ENCODE results near the gene TYMP. TPM values are rescaled to one million over a fixed set of nuclear protein-coding genes. Genes with fewer than 3 reads are reported as not detected.

The TYMP gene
- total RNA-seq (2.1 and 2.4 TPM in 2 replicates), polyA plus RNA-seq (2.0 and 2.9 TPM in 2 replicates), polyA minus RNA-seq (0.49 and 1.00 TPM in 2 replicates), Bru-seq, nascent RNA (percentile 20 among the genes with signal in this experiment), BruChase-seq, experiment 1, labeled RNA remaining after a 6-hour chase (percentile 25 among the genes with signal in this experiment), BruChase-seq, experiment 2, labeled RNA remaining after a 2-hour chase (percentile 20 among the genes with signal in this experiment)
- 0.96 and 1.5 TPM in 2 replicates for polyA plus RNA-seq (2011; cell fraction: cytosol; rRNA removed)
- 2.6 and 2.7 TPM in 2 replicates for polyA plus RNA-seq (2011; cell fraction: nucleus; rRNA removed)
- 1.3 and 5.0 TPM in 2 replicates for polyA plus RNA-seq (2012)
- polyA minus RNA-seq (2011; cell fraction: cytosol; rRNA and poly(A)+ RNA removed) = 3.4 TPM
- 0.58 TPM in 2 replicates for polyA minus RNA-seq (2011; cell fraction: nucleus; rRNA and poly(A)+ RNA removed)
- long read RNA-seq, partial matches to known transcripts = 14 of 21 reads
- long read RNA-seq, other reads (novel, unspliced or antisense) = 5 of 21 reads

- TF ChIP-seq MYC (IDR thresholded peaks at IDR 0.05; ENCODE audit: low read depth, low read length) (no peak), EZH2 (IDR thresholded peaks at IDR 0.05; ENCODE audit: borderline replicate concordance, low read depth, low read length, severe bottlenecking) (no peak), CTCF (IDR thresholded peaks at IDR 0.05; ENCODE audit: extremely low read depth in 1 of 2, insufficient read depth in 1 of 2, low read depth in 1 of 2, low read length in 2 of 2) (no peak), POLR2AphosphoS5 (IDR thresholded peaks at IDR 0.05; ENCODE audit: insufficient read depth, low read depth, low read length) (no peak)
- H3K4me2 ChIP-seq (ENCODE audit: insufficient read depth, low read length) = peak within 1 kb of the TSS; percentile 72
- H3K9ac ChIP-seq (replicated peaks; ENCODE audit: extremely low read depth, insufficient read depth, low read length) = no peak within 1 kb of the TSS
- FAIRE-seq (no peak), DNase-seq (ENCODE audit: low read depth, low spot score) (no peak)
- no peaks in the 10 kb centered on the region for H3K9me1 ChIP-seq (replicated peaks; ENCODE audit: control insufficient read depth, extremely low read depth, insufficient read depth, low read length)
- H3K9me3 ChIP-seq (replicated peaks; ENCODE audit: control insufficient read depth, insufficient read depth, low read length) = no peaks in the 10 kb centered on the region
- H3K36me3 ChIP-seq (ENCODE audit: control insufficient read depth in 2 of 2, extremely low read depth in 1 of 2, insufficient read depth in 2 of 2, low read length in 2 of 2) = no peaks in the 10 kb centered on the region
- peak within 1 kb of the TSS in 1 of 3 experiments; percentile 14 for H3K4me3 ChIP-seq (replicated peaks in 1 of 3; ENCODE audit: insufficient read depth in 1 of 3, low read depth in 1 of 3, low read length in 3 of 3)
- peaks cover 23% of the 10 kb centered on the region for H3K4me1 ChIP-seq (ENCODE audit: control insufficient read depth, extremely low read depth, insufficient read depth, low read length)
- intact Hi-C loops (cut with micrococcal nuclease) (no loop called here), dilution Hi-C loops (cut with MboI; ENCODE audit: extremely low pct_ligation_motif_present, low sequenced_read_pairs) (no loop called here)
- H3K27ac ChIP-seq (ENCODE audit: insufficient read depth, low read depth, low read length) = no peak within 1 kb of the TSS
- BruUV-seq (replicated peaks) = no TSS peak
- H3K79me2 ChIP-seq (ENCODE audit: control insufficient read depth, insufficient read depth, low read length) = no peaks in the 10 kb centered on the region
- H4K20me1 ChIP-seq (replicated peaks; ENCODE audit: control insufficient read depth, extremely low read depth, insufficient read depth, low read length) = no peaks in the 10 kb centered on the region
- CTCF ChIA-PET = interaction anchor here (0.6 kb wide), 1 partner anchor 532 kb away, joined by 5 read pairs; no protein-coding TSS in a partner anchor
- H3K27me3 ChIP-seq (ENCODE audit: control insufficient read depth in 2 of 2, insufficient read depth in 2 of 2, low read length in 2 of 2) = peaks cover 3 to 13% of the 10 kb centered on the region in 2 experiments
- POLR2A ChIA-PET = no interaction called here
- H2AFZ ChIP-seq (ENCODE audit: low read depth, low read length) = peak within 1 kb of the TSS; percentile 62
These were observed at the start of gene TYMP for GRCh38 chr22:50529897-50530579. TYMP (minus strand) TSS chr22:50530012; CDS start chr22:50529709, 303 bp downstream.

Data from endothelial cell of umbilical vein (primary cell).